BLaER1 (cell line): ENCODE data around the gene ZBTB26.
A peak's percentile ranks its signal among the peaks of the same experiment; 100 is the strongest.
"Not testable (repeated sequence)": the region's sequence is repeated elsewhere in the genome, so short reads cannot be mapped to it uniquely, and the experiment has no call there.

Experiments used
- H3K27ac ChIP-seq: shearing (Covaris generic); formaldehyde crosslinking; 2 replicates; pipeline ENCODE4 v1.8.1; 2022
- H3K27me3 ChIP-seq: shearing (Covaris generic); formaldehyde crosslinking; 2 replicates; pipeline ENCODE4 v1.8.1; 2022
- H3K36me3 ChIP-seq: shearing (Covaris generic); formaldehyde crosslinking; 2 replicates; pipeline ENCODE4 v1.8.1; 2022
- H3K4me1 ChIP-seq: shearing (Covaris generic); formaldehyde crosslinking; 2 replicates; pipeline ENCODE4 v1.8.1; 2022
- H3K4me2 ChIP-seq: shearing (Covaris generic); formaldehyde crosslinking; 2 replicates; pipeline ENCODE4 v1.8.1; 2022
- H3K4me3 ChIP-seq: shearing (Covaris generic); formaldehyde crosslinking; 2 replicates; pipeline ENCODE4 v1.8.1; 2022
- H3K9ac ChIP-seq: shearing (Covaris generic); formaldehyde crosslinking; 2 replicates; pipeline ENCODE4 v1.8.1; 2022
- H3K9me3 ChIP-seq: shearing (Covaris generic); formaldehyde crosslinking; 2 replicates; pipeline ENCODE4 v1.8.1; 2022
- H4K20me1 ChIP-seq: shearing (Covaris generic); formaldehyde crosslinking; 2 replicates; pipeline ENCODE4 v1.8.1; 2022
- Cebpa-rat ChIP-seq: shearing (Covaris generic); IDR thresholded peaks from 2 replicates; pipeline ENCODE4 v1.8.1; 2022

Gene ZBTB26

DNA sequence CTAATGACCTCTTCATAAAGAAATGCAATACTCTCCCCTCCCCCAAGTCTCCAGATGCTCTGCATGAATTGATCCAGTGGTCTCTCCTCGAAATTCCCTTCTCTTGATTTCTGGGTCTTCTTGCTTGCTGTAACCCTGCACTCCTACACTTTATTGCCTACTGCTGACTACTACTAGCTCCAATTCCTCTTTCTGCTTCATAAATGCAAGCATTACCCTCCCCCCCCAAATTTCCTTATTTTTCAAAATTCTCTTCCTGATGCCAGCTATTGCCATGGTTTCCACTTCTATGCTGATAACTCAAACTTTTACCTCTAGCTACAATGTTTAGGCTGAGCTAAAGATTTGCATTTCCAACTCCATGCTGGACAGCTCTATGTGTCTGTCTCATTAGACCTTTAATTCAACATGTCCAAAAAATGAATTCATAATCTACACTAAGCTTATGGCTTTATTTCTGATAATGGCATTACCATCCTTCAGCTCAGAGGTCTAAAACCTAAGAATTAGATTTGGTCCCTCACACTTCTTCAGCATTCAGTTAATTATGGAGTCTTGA, 1.4 kb downstream of the ZBTB26 start:
- Histone ChIP-seq H3K27me3 (no peaks in the 10 kb centered on the region), H3K4me2 (peak overlapping the region; percentile 92), H3K4me1 (peaks cover 35% of the 10 kb centered on the region), H3K36me3 (peaks cover 8% of the 10 kb centered on the region), H3K9ac (no peak overlapping the region), H3K4me3 (no peak overlapping the region), H3K9me3 (no peaks in the 10 kb centered on the region), H3K27ac (no peak overlapping the region), H4K20me1 (peaks cover 5% of the 10 kb centered on the region; the same call in 1 of the 2 replicates)
- no peak for TF ChIP-seq Cebpa-rat

DNA sequence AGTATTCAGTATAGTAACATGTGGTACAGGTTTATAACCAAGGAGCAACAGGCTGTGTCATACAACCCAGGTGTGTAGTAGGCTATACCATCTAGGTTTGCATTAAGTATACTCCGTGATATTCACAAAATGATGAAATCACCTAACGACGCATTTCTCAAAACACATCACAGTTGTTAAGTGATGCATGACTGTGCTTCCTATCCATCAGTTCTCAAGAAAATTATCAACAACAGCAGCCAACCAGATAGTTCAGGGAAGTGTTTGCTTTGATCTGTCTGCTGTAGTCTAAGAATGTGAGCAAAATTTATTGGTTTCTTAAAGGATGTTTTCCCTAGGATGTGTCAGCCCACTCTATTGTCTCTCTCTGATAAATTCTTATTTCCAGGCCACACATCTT, 7.4 kb downstream of the ZBTB26 start:
- Histone ChIP-seq H3K27ac (peak overlapping the region; percentile 50; the same call in 1 of the 2 replicates), H3K27me3 (no peaks in the 10 kb centered on the region), H3K4me3 (no peak overlapping the region), H3K36me3 (peaks cover 27% of the 10 kb centered on the region), H3K9me3 (no peaks in the 10 kb centered on the region), H3K9ac (no peak overlapping the region), H4K20me1 (no peaks in the 10 kb centered on the region; the same call in 1 of the 2 replicates), H3K4me2 (peak overlapping the region; percentile 69), H3K4me1 (peaks cover 22% of the 10 kb centered on the region)
- TF ChIP-seq Cebpa-rat, result no peak

DNA sequence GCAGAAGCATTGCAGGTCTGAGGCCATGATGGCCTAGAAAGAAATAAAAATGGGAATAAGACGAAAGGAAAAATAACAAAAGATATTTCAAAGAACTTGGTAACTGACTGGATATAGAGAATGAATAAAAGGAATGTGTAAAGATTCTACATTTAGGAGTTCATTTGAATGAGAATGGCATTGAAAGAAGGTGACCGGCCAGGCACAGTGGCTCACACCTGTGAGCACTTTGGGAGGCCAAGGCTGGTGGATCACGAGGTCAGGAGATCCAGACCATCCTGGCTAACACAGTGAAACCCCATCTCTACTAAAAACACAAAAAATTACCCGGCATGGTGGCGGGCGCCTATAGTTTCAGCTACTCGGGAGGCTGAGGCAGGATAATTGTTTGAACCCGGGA, 8.6 kb downstream of the ZBTB26 start:
- Histone ChIP-seq H3K9ac (no peak overlapping the region), H3K4me1 (peaks cover 22% of the 10 kb centered on the region), H3K9me3 (no peaks in the 10 kb centered on the region), H4K20me1 (no peaks in the 10 kb centered on the region), H3K4me2 (no peak overlapping the region), H3K27me3 (no peaks in the 10 kb centered on the region), H3K36me3 (peaks cover 35% of the 10 kb centered on the region), H3K27ac (no peak overlapping the region), H3K4me3 (no peak overlapping the region)
- TF ChIP-seq Cebpa-rat, result no peak

DNA sequence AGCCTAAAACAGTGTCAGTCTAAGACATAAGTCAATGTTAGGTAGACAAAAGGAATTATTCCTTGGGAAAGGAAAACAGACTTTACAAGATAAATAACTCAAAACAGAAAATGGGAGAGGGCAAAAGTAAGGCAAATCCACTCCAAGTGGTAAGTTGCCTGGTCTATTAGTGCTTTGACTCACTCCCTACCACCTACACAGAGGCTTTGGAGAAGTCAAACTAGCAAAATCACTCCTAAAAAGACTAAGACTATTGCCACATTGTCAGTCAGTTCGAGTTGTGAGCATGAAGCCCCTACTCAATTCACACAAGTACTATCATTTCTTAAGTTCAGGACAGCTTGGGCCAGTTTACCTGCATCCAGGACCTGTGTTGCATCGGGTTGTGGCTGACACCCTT, 13.0 kb downstream of the ZBTB26 start:
- Histone ChIP-seq H4K20me1 (no peaks in the 10 kb centered on the region), H3K36me3 (peaks cover 38% of the 10 kb centered on the region), H3K4me1 (peaks cover 6% of the 10 kb centered on the region), H3K9ac (no peak overlapping the region), H3K9me3 (peaks cover 6% of the 10 kb centered on the region), H3K27ac (no peak overlapping the region), H3K27me3 (peaks cover 10% of the 10 kb centered on the region; the same call in 1 of the 2 replicates), H3K4me2 (no peak overlapping the region), H3K4me3 (no peak overlapping the region)
- TF ChIP-seq Cebpa-rat, result no peak

DNA sequence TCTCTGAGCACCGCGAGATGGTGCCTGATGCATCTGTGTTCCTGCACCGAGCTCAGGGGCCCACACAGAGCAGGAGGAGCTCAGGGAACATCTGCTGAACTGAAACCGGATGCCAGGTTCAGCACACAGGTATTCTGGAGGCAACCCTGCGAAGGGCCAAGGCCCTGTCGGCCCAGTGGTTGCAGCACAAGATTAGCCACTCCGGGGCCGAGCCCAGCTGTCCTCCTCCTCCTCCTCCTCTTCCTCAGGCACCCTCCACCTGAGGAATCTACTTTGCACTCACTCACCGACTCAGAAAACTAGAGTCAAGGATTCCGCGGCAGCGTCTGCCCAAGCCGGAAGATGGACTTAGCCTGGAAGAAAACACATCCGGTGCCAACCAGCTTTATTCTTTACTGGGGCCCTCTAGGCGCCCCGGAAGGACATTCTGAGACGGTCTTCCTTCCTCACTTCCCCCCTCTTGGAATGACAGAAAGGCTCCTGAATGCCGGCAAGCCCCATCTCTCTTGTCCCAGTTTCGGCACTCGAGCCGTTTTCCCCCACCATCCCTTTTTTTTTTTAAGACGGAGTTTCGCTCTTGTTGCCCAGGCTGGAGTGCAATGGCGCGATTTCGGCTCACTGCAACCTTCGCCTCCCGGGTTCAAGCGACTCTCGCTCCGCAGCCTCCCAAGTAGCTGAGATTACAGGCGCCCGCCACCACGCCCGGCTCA, 18.2 kb downstream of the ZBTB26 start, which contains the start of gene ZBTB6:
ZBTB6 (minus strand) TSS at position 360 of the 710 bp plus-strand sequence. CDS start 1,251 bp downstream, outside the sequence.
- TF ChIP-seq Cebpa-rat, result no peak
- H3K4me2 ChIP-seq, result peak within 1 kb of the TSS; percentile 73
- H3K4me3 ChIP-seq, result peak within 1 kb of the TSS; percentile 72
- no peaks in the 10 kb centered on the region for H4K20me1 ChIP-seq
- peaks cover 8% of the 10 kb centered on the region for H3K9me3 ChIP-seq
- H3K4me1 ChIP-seq, result peaks cover 18% of the 10 kb centered on the region
- peaks cover 19% of the 10 kb centered on the region for H3K36me3 ChIP-seq
- H3K27ac ChIP-seq, result peak within 1 kb of the TSS; percentile 71
- peak within 1 kb of the TSS; percentile 71 for H3K9ac ChIP-seq
- H3K27me3 ChIP-seq, result peaks cover 16% of the 10 kb centered on the region; the same call in 1 of the 2 replicates

DNA sequence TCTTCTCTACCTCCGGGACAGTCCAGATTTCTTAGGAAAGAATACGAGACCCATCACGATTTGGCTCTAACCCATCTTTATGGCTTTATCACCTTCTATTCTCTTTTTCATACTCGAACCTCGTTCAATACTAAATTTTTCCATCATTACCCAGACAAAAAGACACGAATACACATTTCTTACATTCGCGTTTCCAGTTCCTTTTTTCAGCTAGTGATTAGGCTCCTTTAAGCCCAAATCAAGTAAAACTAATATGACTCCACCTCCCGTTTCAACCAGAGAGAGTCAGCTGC, 18.7 kb downstream of the ZBTB26 start:
- TF ChIP-seq Cebpa-rat, result no peak
- Histone ChIP-seq H3K36me3 (peaks cover 14% of the 10 kb centered on the region), H4K20me1 (no peaks in the 10 kb centered on the region), H3K27me3 (peaks cover 16% of the 10 kb centered on the region; the same call in 1 of the 2 replicates), H3K9me3 (peaks cover 8% of the 10 kb centered on the region), H3K4me1 (peaks cover 18% of the 10 kb centered on the region), H3K4me2 (peak overlapping the region; percentile 73), H3K27ac (peak overlapping the region; percentile 71), H3K9ac (peak overlapping the region; percentile 71), H3K4me3 (peak overlapping the region; percentile 72)

DNA sequence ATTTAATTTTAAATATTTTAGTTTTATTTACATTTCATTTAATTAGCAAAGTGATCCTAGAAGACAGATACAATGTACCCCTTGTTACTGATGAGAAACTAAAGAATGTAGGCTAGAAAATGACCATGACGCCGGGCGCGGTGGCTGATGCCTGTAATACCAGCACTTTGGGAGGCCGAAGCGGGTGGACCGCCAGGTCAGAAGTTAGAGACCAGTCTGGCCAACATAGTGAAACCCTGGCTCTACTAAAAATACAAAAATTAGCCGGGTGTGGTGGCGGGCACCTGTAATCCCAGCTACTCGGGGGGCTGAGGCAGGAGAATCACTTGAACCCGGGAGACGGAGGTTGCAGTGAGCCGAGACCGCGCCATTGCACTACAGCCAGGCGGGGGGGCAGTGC, 25.2 kb downstream of the ZBTB26 start:
- H3K27ac ChIP-seq, H3K27me3 ChIP-seq, H3K9me3 ChIP-seq, H3K4me3 ChIP-seq, H3K9ac ChIP-seq, H3K36me3 ChIP-seq, H3K4me2 ChIP-seq: not testable (repeated sequence)
- H4K20me1 ChIP-seq, result peaks cover 24% of the 10 kb centered on the region
- peaks cover 23% of the 10 kb centered on the region for H3K4me1 ChIP-seq

DNA sequence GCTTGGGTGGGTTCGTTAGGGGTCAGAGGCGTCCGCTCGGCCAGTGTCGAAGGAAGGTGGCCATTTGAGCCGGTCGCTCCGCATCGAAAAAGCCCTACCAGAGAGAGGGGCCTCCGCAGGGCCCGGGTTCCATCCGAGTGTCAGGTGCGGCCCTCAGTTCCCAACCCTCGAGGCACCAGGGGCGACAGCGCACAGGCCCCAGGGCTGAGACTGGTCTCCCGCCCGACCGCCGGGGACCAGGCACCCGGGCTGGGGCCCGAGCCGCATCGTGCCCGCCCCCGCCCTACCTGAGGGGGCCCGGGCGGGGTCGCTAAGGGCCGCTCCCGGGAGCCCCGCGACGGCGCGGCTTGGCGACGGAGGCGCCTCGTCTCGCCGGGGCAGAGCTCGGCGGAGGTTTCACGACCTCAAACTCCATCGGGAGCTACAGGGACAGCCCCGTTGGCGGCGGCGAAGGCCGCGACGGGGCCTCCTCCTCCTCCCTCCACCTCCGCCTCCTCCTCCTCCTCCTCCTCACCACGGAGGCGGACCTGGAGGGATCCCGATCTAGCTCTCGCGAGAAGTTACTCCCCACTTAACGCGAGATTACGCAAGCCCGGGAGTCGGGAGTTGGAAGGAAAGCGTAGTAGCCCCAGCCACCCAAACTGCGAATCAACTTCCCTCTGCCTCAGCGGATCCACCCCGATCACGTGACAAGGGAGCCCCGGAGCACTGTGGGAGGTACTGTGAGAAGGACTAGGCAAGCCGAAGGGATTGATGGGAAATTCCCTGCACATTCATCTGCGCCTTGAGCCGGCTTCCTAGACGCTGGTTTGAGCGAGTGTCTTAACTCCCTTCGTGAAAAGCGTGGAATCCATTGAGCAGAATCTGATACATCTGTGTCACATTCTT, 26.2 kb downstream of the ZBTB26 start, which contains the start of gene RC3H2:
RC3H2 (minus strand) TSS at position 537 of the 888 bp plus-strand sequence. CDS start 7,850 bp downstream, outside the sequence.
- Histone ChIP-seq H3K36me3 (no peaks in the 10 kb centered on the region), H3K4me1 (peaks cover 31% of the 10 kb centered on the region), H3K4me3 (peak within 1 kb of the TSS; percentile 97), H3K27ac (peak within 1 kb of the TSS; percentile 98), H3K27me3 (no peaks in the 10 kb centered on the region), H3K9ac (peak within 1 kb of the TSS; percentile 99), H4K20me1 (peaks cover 34% of the 10 kb centered on the region), H3K9me3 (no peaks in the 10 kb centered on the region), H3K4me2 (peak within 1 kb of the TSS; percentile 90)
- peak; percentile 91 for TF ChIP-seq Cebpa-rat

DNA sequence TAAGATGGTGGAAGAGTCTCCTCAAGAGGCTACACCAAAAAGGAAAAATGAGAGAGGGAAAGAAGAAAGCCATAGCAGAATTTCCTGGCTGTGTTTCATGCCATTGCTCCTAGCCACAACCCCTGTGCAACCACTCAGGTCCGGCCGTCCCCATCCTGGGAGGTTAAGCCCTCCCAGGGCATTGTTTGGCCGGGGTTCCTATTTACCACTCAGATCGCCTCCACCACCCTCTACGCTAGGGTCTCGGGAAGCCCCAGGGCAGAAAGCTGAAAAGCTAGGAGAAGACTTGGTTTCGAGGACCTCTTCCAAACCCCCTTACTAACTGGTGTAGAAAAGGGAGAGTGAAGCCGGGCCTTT, 26.9 kb downstream of the ZBTB26 start:
- Histone ChIP-seq H3K9ac (peak overlapping the region; percentile 99), H4K20me1 (peaks cover 40% of the 10 kb centered on the region), H3K36me3 (no peaks in the 10 kb centered on the region), H3K4me3 (peak overlapping the region; percentile 97), H3K4me2 (peak overlapping the region; percentile 90), H3K27me3 (no peaks in the 10 kb centered on the region), H3K9me3 (no peaks in the 10 kb centered on the region), H3K4me1 (peaks cover 36% of the 10 kb centered on the region), H3K27ac (peak overlapping the region; percentile 98)
- TF ChIP-seq Cebpa-rat, result no peak
